PFSK-1 (cell line): ENCODE measurements around the gene DHRS12.

Experiments used
- POLR2AphosphoS5 ChIP-seq: IDR thresholded peaks from 2 replicates; pipeline ENCODE4 v1.6.1; 2012; ENCODE audit warnings: low read depth, mild to moderate bottlenecking, control low read depth, low read length, moderate library complexity
- SIN3A ChIP-seq: IDR thresholded peaks from 2 replicates; pipeline ENCODE4 v1.6.1; 2012; ENCODE audit warnings: mild to moderate bottlenecking, low read length, moderate library complexity, borderline replicate concordance; ENCODE audit not compliant: insufficient read depth
- TAF1 ChIP-seq: IDR thresholded peaks from 2 replicates; pipeline ENCODE4 v1.6.1; 2012; ENCODE audit warnings: low read length, control low read depth, borderline replicate concordance; ENCODE audit not compliant: insufficient read depth

DNA sequence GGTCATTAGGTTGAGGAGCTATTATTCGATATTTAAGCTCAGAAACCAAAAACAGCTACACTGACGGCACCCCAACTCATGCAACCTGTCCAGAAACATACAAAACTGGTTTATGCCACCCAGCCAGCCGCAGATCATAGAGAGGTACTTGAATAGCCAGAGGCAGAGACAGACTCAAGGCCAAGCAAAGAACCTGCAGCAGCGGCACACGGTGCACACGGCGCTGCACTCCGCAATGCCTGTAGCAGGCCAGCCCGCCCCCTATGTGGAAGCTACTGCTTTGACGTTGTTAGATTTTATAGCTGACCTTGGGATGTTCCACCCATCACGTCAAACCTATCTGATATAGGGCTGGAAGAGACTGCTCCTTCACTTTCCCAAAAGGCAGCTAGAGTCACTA, 11.9 kb upstream of the DHRS12 start:
- TF ChIP-seq TAF1, result no peak
- TF ChIP-seq SIN3A, result no peak
- no peak for TF ChIP-seq POLR2AphosphoS5
